HG02588 (cell line): Measurements from ENCODE around the gene SVIL.
"Not testable (repeated sequence)": the region's sequence is repeated elsewhere in the genome, so short reads cannot be mapped to it uniquely, and the experiment has no call there.

Source experiments
- ATAC-seq: cut with Tn5 transposase; IDR thresholded peaks from one replicate; pipeline ENCODE4 v1.9.1; 2021; ENCODE audit warnings: mild to moderate bottlenecking, moderate library complexity; ENCODE audit not compliant: unreplicated experiment

The SVIL gene

DNA sequence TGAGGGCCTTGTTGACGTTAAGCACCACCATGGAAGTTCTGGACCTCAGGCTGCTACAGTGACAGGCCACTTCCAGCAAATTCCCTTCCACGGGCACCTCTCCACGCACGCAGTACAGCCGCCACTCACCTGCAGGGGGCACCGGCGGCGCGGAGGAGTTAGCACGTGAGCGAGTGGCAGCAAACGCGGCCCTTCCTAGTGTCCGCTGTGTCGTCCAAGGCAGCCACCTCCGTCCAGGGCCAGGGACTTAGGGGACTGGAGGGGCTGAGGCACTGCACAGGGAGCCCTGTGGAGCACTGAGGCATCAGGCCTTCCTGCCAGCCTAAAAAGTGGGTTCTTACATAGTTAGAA lies 164.4 kb downstream of the SVIL start:
- ATAC-seq = no peak

DNA sequence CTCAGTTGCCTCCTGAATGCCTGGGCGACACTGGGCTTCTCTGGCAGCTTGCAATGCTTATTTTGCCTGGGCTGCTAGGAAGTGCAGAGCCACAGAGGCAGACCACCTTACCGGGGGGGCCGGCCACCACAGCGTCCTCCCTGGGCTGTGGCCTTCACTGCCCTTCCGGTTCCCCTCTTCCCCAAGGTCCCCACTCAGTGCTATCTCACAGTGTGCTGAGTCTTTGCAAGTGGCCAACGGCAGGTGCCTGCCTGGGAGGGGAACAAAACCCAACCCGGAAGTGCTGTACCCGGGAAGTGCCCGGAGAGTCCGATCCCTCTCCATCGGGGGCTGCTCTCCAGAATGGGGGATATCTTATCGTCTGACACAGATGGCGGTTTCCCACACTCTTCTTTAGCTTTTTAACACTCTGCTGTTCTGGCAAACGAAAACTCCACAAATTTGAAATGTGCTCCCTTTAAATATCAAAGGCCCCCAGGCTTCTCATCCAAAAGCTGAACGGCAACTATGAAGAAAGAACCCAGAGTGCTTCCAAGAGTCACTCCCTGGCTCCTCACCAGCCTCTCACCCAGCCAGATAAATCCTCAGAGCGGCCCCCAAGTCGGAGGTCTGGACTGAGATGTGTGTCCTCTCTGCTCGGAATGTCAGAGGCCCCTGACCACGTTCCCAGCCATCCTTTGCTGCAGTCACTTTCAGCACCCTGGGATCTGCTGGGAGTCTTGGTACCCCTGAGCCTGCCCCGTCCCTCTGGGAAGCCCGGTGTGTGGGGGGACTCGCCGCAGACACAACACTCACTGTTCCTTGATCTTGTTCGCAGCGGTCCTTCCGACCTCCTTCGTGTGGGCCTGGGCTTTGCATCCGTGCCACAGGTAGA lies 165.1 kb downstream of the SVIL start:
- no peak for ATAC-seq

DNA sequence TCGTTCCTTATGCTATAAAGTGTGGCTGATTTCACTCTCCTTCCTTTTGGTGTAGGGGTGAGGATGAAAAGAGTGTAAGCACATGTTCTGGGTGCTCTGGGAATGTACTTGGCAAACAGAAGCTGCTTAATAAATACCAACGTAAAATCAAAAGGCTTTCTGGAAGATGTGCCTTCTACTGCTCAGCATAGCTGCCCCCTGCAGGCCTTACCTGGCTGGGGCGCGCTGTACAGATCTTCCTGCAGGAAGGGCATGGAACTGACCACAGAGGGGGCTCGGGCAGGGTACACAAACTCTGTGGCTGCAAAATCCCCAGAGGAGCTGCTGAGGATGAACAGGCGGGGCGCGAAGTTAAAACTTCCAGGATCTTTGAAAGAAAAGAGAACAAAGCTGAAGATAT lies 169.4 kb downstream of the SVIL start:
- ATAC-seq = no peak

DNA sequence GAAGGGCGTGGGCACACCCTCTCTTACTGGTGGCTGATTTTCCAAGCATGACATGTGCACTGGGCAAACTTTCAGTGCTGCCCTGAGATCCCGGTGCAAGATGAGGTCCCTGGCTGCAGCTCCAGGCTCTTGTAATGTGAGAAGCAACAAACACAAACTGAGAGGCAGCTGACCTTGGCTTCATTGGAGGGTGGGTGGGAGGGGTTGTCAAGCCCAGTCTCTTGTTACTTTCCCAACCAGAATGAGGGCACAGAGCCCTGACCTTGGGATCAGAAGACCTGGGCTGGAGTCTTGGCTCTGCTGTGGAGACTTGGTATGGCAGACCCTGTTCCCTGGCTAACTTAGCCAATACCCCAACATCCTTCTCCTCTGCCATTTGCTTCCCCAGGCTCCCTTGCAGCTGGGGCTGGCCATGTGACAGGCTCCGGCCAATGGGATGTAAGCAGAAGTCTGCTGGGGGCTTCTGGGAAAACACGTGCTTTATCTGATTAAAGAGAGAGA lies 170.1 kb downstream of the SVIL start:
- not testable (repeated sequence) for ATAC-seq

DNA sequence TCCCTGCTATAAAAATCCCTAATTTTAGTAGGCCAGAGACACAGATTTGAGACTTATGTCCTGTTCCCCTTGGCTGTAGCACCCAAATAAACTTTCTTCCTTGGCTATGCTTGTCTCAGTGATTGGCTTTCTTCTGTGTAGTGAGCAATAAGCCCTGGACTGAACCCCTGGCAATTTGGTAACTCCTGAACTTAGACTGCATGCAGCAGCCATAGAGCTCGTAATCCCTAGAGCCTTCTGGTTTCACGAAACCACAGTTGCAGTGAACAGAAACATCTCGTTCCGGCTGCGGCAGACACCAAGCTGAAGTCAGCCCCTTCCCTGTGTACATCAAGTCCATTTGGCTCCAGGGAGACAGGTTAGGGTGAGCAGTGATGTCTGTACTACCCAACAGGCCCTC lies 173.7 kb downstream of the SVIL start:
- ATAC-seq = no peak

DNA sequence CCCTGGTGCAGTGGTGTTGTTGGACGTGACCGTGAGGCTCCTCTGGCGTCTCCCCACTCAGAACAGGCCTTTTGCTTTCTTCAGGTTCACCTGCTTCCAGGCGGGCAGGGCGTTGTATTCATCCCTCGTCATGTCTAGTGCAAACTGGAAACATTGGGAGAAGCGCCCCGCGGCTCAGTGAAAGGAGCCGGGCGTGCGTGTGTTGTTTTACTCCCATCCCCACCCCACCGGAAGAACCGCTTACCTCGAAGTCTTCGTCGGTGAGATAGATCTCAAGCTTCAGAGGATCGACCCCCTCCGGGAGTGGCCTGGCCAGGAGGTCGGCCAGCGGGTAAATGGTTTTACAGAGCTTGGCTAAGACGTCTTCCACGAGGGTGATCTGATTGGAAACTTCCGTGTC lies 176.6 kb downstream of the SVIL start:
- not testable (repeated sequence) for ATAC-seq

DNA sequence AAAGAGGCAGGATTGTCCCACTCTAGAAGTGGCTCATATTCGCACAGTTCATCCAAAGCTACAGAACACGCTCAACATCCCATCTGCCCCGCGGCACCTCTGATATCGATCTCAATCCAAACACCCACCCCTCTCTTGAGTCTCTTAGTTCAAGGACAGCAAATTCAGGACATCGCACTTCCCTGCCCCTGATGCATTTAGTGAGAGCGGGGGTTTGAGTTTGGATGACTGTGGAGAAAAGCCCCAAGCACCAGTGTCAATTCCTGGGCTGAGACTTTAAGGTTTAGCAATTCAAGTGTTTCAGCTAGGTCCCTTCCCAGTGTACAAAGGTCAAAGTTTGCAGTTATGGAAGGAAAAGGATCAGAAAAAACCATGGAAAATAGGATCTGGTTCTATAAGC lies 179.7 kb downstream of the SVIL start:
- ATAC-seq = no peak

DNA sequence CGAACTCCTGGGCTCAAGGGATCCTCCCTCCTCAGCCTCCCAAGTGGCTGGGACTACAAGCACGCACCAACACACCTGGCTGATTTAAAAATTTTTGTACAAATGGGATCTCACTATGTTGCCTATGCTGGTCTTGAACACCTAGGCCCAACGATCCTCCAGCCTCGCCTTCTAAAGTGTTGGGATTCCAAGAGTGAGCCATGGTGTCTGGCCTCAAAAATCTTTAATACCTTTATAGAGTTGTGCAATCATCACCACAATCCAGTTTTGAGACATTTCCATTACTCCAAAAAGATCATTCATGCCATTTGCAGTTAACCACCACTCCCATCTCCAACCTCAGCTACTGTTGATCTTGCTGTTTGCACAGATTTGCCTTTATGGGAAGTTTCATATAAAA lies 180.5 kb downstream of the SVIL start:
- no peak for ATAC-seq

DNA sequence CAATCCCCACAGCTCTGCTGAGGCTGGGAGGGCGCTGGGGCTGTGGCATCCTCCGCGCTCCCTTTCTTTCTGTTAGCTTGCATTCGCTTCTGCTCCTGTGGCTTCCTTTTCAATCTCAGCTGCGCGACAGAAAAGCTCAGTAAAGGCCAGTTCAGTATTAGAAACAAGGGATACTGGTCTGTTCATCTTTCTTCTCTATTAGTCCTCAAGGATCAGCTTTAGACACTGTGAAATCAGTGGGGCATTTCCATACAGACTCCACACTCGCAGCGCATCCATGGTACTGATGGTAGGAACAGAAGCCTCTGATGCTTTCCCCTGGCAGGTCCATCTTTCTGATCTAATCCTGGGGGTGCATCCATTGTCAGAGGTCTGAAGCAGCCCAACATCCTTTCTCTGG lies 182.2 kb downstream of the SVIL start:
- ATAC-seq = no peak

DNA sequence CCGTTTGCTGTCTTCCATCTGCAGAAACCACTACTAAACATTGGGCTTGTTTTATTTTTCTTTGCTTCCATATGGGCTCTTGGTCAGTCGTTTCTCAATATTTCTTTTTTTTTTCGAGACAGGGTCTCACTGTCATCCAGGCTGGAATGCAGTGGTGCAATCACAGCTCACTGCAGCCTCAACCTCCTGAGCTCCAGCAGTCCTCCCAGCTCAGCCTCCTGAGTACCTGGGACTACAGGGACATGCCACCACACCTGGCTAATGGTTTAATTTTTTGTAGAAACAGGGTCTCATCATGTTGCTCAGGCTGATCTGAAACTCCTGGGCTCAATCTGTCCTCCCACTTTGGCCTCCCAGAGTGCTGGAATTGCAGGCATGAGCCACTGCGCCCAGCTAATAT lies 182.8 kb downstream of the SVIL start:
- ATAC-seq = no peak

DNA sequence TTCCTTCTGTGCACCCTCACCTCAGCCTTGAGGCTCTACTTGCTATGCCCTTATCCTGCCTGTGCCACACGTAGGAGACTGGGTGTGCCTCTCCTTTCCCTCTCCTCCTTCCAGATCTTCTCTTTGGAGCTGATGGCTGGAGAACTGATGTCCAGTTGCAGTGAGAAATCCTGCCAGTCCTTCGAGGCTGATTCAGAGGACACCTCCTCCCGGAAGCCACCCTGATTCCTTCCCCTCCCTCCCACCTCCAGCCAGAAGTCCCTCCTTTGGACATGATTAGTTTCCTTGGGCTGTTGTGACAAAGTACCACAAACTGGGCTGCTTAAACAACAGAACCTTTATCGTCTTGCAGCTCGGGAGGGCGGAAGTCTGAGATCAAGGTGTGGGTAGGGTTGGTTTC lies 184.4 kb downstream of the SVIL start:
- ATAC-seq = no peak

DNA sequence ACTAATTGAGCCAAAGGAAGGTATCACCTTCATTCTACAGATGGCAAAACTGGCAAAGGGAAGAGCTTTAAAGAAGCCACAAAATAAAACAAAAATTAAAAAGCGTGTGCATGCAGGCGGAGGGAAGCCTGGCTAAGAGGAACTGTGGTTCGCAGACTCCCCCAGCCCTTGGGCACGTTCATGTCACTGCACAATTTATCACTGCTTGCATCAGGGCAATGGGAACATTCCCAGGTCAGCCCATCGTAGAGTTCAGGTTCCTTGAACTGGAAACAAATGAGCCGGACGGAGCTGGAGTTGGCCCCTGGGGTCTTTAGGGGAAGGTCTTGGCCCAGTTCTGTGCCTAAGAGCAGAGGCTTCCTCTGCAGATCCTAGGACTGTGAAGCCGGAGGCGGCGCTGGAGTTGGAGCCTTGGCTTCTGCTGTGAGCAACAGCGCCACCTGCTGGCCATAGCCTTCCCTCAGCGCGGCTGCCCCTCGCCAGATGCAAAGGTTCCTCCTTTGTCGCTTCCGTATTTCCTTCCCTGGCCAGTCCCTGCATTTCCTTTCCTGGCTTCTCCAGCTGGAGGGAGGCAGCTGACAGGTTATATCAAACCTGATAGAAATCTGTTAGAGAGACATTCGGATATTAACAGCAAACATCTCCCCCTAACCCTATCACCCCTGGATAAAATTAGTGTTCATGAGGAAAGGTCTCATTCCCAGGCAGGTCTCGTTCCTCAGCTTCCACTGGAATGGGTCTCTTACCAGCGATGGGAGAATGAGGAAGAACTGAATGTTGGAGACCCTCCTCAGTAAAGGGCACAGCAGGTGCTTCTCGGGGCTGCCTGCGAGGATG lies 185.8 kb downstream of the SVIL start:
- ATAC-seq = not testable (repeated sequence)

DNA sequence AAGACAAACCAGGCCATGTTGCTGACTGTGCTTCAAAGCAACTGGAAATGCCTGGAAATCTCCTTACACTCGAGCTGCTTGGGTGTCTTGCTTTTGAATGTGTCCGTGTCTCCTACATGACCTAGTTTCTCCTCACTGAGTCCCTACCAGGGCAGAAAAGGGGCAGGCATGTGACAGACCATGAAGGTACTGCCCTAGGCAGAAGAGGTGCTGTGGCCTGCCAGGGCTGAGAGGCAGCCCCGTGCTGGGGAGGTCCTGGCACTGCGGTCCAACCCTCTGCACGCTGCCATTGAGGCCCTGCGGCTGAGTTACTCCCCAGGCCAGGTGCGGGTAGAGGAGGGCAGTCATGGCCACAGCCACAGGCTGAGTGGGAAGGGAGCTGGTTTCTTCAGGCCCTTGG lies 186.6 kb downstream of the SVIL start:
- no peak for ATAC-seq

DNA sequence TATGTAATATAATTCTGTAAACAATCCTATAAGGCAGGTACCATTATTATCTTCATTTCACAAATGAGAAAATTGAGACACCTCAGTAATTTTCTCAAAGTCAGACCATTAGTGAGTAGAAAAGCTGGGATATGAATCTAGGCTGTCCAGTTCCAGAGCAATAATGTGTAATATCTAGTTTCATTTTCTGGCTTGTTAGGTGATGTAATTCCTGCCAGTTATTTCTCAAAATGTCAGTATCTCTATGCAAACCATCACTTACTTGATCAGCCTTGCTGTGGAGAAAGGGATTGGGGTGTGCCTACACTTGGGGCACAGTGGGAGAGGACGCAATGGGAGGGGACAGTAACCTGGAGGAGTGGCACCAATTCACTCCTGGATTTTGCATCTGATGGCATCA lies 188.4 kb downstream of the SVIL start:
- no peak for ATAC-seq

DNA sequence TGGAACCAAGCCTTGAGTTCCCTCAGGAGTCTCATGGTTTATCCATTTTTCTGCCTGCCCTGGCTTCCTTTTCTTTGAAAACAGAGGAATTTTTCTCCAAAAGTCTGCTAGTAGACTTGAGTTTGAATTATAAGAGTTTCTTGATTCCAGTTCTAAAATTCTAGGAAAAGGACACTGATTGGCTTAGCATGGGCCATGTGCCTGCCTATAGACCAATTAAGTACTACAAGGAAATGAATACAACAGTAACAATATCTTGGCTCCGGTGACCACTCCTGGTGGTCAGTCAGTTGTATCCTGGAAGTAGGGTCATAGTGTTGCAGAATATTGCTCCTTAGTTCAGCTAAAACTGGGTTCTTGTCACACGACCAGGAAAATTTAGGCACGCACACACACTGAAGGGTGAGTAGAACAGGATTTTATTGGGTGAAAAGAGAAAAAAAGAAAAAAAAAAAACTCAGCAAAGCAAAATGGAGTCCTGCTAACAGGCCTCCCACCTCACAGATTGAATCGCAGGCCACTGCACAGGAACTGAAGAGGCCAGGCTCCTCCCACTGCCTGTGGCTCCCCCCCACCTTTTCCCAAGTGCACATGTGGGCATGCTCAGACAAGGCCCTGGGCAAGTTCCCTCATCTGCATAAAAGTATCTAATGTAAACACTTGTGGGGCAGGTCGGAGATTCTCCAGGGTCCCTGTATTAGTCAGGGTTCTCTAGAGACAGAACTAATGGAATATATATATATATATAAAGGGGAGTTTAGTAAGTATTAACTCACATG lies 190.8 kb downstream of the SVIL start:
- ATAC-seq = no peak

DNA sequence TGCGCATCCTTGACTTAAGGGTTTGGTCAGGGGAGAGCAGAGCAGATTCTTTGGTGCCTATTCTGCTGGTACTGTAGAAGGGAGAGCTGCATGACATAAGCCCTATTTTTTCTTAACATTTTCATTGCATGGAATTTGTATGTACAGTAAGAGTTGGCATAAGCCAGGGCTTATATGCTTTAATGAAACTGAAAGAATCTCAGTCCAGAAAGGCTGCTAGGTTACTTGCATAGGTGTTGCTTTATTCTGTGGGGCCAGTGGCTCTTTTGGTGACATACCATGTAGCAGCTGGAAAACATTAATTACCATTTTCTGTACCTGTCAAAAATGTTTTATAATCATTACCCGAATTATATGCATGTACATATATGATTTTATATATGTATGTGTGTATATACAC lies 193.8 kb downstream of the SVIL start:
- no peak for ATAC-seq

DNA sequence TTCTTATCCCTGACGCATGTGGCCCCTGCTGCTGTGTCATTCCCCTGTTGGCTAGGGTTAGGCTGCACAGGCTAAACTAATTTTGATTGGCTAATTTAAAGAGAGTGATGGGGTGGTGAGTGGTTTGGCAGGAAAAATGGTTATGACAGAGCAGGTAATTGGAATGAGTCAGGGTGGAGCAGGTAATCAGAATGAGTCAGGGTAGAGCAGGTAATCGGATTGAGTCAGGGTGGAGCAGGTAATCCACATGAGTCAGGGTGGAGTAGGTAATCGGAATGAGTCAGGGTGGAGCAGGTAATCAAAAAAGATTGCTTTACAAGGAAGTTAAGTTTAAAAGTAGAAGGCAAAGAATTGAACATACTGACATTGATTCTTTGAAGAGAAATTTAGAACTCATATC lies 195.8 kb downstream of the SVIL start:
- ATAC-seq = not testable (repeated sequence)

DNA sequence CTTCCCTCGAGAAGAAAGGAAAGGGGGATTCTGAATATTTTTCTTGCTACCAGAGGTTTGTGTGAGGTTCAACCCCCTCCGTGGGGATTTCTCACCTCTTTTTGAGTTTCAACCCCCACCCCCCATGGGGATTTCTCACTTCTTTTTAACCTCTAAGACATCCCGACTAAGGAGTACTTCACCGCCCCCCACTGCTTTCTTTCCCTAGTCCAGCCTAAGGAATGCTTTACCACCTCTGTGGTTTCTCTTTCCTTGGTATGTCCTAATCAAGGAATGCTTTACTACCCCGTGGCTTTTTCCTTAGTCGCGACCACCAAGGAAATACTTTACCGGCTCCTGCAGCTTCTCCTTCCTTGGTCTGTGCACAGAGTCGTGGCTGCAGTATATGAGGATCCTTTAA lies 196.5 kb downstream of the SVIL start:
- no peak for ATAC-seq

DNA sequence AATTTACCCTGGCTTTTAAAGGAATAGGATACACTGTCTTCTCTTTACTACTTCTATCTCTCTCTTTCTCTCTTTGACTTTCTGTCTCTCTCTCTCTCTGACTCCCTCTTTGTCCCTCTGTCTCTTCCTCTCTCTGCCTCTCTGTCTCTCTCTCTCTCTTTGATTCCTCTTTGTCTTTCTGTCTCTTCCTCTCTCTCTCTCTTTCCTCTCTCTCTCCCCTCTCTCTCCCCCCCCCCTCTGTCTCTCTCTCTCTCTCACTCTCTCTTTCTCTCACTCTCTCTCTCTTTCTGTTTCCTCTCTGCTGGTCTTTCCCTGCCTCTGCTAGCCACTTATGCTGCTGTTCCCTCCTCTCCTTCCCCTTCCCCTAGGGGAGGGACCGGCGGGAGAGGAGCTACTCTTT lies 196.9 kb downstream of the SVIL start:
- ATAC-seq = no peak

DNA sequence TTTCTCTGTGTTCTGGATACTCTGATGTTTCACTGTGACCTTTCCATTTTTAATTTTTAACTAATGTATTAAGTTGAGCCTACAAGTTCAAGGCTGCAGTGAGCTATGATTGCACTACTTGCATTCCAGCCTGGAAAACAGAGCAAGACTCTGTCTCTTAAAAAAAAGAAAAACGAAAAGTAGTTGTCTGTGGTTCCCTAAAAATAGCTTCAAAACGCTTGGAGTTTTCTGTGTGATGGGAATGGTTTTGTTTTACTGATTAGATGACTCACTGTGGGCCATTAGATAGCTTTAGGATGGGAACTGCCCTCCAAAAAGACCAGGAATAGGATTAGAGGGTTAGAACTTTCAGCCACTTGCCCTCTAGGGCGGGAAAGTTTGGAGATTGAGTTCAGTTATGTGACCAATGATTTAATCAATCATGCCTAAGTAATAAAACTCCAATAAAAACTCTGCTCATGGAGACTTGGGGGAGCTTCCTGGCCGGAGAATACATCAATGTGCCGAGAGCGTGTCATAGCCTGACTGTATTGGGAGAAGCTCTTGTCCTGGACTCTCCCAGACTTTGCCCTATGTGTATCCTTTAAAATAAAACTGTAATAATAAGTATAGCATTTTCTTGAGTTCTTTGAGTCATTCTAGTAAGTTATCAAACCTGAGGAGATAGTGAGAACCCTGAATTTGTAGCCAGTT lies 198.8 kb downstream of the SVIL start:
- ATAC-seq = no peak

DNA sequence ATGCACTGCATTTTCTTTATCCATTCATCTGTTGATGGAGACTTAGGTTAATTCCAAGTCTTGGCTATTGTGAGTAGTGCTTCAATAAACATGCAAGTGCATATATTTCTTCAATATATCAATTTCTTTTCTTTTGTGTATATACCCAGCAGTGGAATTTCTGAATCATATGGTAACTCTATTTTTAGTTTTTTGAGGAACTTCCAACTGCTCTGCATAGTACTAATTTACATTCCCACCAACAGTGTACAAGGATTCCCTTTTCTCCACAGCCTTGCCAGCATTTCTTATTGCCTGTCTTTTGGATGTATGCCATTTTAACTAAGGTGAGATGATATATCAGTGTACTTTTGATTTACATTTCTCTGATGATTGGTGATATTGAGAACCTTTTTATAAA lies 200.7 kb downstream of the SVIL start:
- ATAC-seq = no peak
